ENCODE data around the gene PXMP4.

The PXMP4 gene

DNA sequence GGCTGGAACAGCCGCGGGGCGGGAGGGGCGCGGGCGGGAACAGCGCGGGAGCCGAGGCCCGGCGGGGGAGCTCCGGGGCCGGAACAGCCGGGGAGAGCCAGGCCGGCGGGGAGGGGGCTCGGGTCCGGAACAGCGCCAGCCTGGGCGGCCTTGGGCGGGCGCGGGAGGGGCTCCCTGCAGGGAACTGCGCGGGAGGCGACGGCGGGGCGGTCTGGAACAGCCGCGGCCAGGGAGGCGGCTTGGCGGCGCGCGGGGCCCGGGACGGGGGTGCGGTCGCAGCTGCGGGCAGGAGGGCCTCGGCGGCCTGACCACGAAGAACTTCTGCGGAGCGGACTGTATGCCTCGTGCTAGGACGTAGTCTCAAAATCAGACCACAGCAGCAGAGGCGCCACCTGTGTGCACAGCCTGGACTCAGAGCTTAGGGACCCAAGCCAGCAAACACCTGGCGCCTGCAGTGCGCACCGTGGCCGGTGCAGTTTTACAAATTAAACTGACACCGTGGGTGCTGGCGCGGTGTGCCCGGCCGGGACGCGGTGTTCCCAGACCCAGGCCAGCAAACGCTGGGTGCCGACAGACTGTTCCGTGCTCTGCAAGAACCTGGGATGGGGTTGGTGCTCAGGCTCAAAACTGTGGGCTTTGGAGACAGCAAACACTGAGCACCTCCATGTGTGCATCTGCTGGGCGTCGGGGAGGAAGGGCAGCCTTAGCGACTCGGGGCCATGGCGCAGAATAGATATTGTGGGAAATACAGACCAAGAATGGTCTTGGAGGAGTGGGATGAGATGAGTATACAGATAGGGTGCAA, 12.3 kb upstream of the PXMP4 start:
- DNase-seq (ENCODE audit: low spot score) = peak; percentile 90
- no peak for FAIRE-seq

DNA sequence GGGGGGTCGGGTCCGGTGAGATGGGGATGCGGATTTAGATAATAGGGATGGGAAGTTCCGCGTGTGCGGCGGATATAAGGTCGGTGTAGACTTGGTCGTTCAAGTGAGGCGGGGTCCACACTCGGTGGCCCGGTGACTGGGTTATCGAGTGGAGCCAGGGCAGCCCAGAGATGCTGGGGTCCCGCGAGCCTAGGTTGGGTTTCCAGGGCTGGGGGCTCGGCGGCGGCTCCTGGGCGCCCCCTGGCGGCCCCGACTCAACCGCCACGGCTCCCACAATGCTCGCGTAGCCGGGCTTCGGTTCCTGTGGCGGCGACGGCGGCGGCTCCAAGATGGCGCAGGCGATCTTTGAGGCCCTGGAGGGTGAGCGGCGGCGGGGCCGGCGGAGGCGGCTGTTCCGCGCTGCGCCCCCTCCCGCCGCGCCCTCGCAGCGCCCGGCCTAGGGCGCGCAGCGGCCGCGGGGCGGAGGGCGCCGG, 11.6 kb upstream of the PXMP4 start, which contains the start of gene ZNF341:
TSS of gene ZNF341 (plus strand) at position 304 of the 473 bp plus-strand sequence. CDS start at position 330, 26 bp downstream.
- peak; percentile 92 for DNase-seq (ENCODE audit: low spot score)
- no peak for FAIRE-seq

- FAIRE-seq = no peak
- no peak for DNase-seq (ENCODE audit: low spot score)
Observed at GRCh38 chr20:33730946-33731692, 11.0 kb upstream of the PXMP4 start.

DNA sequence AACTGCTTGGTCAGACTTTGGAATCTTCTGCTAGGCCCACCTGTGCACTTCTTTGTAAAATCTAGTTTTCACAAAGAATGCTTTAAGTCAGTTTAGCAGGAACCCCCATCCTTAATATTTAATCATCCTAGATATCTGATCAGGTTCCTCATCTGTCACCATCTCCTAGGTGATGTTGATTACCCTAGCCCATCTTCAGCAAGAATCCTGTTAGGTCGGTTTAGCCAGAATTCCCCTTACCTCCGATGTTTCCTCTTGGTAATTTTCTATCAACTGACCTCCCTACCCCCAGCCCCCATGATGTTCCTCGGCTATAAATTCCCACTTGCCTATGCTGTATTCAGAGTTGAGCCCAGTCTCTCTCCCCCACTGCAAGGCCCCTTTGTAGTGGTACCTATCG, 9.0 kb upstream of the PXMP4 start:
- DNase-seq (ENCODE audit: low spot score) (no peak), FAIRE-seq (no peak)

- DNase-seq (ENCODE audit: low spot score) (no peak), FAIRE-seq (no peak)
Observed at GRCh38 chr20:33728463-33728862, 8.4 kb upstream of the PXMP4 start.

DNA sequence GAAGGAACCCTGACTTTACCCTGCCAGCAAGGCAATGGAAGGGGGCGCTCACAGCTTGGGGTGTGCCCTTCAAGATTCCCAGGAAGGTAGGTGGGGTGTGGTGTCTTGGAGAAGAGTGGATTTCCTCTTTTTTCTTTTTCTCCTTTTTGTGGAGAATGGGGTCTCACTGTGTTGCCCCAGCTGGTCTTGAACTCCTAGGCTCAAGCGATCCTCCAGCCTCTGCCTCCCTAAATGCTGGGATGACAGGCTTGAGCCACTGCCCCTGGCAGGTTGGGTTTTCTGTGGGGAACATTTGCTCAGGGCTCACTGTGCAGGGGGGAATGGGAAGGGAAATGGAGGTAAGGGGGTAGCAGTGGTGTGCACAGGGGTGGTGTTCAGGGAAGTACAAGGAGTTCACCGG, 7.7 kb upstream of the PXMP4 start:
- no peak for DNase-seq (ENCODE audit: low spot score)
- no peak for FAIRE-seq

GRCh38 chr20:33727115-33727479, 7.0 kb upstream of the PXMP4 start:
- DNase-seq (ENCODE audit: low spot score) = no peak
- no peak for FAIRE-seq

- FAIRE-seq (no peak), DNase-seq (ENCODE audit: low spot score) (no peak)
Observed at GRCh38 chr20:33725607-33726264, 5.6 kb upstream of the PXMP4 start.

- DNase-seq (ENCODE audit: low spot score) = no peak
- FAIRE-seq = no peak
Observed at GRCh38 chr20:33724439-33725094, 4.5 kb upstream of the PXMP4 start.

- no peak for FAIRE-seq
Observed at GRCh38 chr20:33721391-33722140, 1.5 kb upstream of the PXMP4 start.

GRCh38 chr20:33719277-33719988, 677 bp downstream of the PXMP4 start:
- FAIRE-seq (no peak), DNase-seq (ENCODE audit: low spot score) (no peak)

More at GRCh38 chr20:33721391-33722140, 1.5 kb upstream of the PXMP4 start:
- no peak for DNase-seq (ENCODE audit: low spot score)

DNA sequence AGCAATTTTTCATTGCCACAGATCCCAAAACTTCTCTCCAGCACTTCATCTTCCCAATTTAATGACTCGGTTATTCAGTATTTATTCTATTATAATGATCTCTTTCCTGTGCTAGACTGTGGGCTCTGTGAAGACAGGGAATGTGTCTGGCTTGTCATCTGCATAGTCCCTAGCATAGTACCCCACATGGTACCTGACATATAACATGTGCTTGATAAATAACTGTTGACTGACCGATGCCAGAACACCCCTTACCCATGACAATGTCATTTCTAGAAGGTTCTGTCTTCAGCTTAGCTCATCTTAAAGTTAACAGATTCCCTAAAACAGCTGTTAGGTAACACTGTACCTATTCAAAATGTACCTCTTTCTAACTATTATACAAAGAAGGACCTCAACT, 3.6 kb downstream of the PXMP4 start:
- DNase-seq (ENCODE audit: low spot score) (no peak), FAIRE-seq (no peak)

- FAIRE-seq (no peak), DNase-seq (ENCODE audit: low spot score) (no peak)
Observed at GRCh38 chr20:33713865-33714367, 6.2 kb downstream of the PXMP4 start.

- FAIRE-seq (no peak), DNase-seq (ENCODE audit: low spot score) (no peak)
Observed at GRCh38 chr20:33711446-33711738, 8.7 kb downstream of the PXMP4 start.

GRCh38 chr20:33710681-33711445, 9.2 kb downstream of the PXMP4 start:
- DNase-seq (ENCODE audit: low spot score) (no peak), FAIRE-seq (no peak)

- FAIRE-seq = no peak
- no peak for DNase-seq (ENCODE audit: low spot score)
Observed at GRCh38 chr20:33709905-33710541, 10.1 kb downstream of the PXMP4 start.

- no peak for DNase-seq (ENCODE audit: low spot score)
- FAIRE-seq = no peak
Observed at GRCh38 chr20:33709398-33709797, 10.7 kb downstream of the PXMP4 start.

- DNase-seq (ENCODE audit: low spot score) (no peak), FAIRE-seq (no peak)
Observed at GRCh38 chr20:33707668-33708067, 12.4 kb downstream of the PXMP4 start.

Data from urothelium cell line (cell line).